Progenitor cell of endocrine pancreas (in vitro differentiated cells): ENCODE data around the gene CASP14. TPM values are rescaled to one million over a fixed set of nuclear protein-coding genes. Genes with fewer than 3 reads are reported as not detected.
"Not testable (repeated sequence)": the region's sequence is repeated elsewhere in the genome, so short reads cannot be mapped to it uniquely, and the experiment has no call there.

Source experiments
- DNase-seq: peaks from one replicate; pipeline ENCODE4 v3.0.0; 2021; ENCODE audit warnings: low spot score; ENCODE audit not compliant: unreplicated experiment
- H3K27ac Mint-ChIP-seq: 2 replicates; pipeline ENCODE4 v1.8.0; 2021; ENCODE audit warnings: mild to moderate bottlenecking, moderate library complexity, mixed read lengths
- H3K27me3 Mint-ChIP-seq: 2 replicates; pipeline ENCODE4 v1.8.0; 2021; ENCODE audit warnings: mixed read lengths
- H3K36me3 Mint-ChIP-seq: 2 replicates; pipeline ENCODE4 v1.8.0; 2022; ENCODE audit warnings: mixed read lengths; ENCODE audit not compliant: insufficient read depth
- H3K4me1 Mint-ChIP-seq: 2 replicates; pipeline ENCODE4 v1.8.0; 2021; ENCODE audit warnings: low read depth, mixed read lengths
- H3K4me3 Mint-ChIP-seq: 2 replicates; pipeline ENCODE4 v1.8.0; 2021; ENCODE audit warnings: low read depth, mild to moderate bottlenecking, moderate library complexity, mixed read lengths
- H3K9me3 Mint-ChIP-seq: 2 replicates; pipeline ENCODE4 v1.8.0; 2021; ENCODE audit warnings: low read depth, mixed read lengths
- total RNA-seq: library from RNA; stranded (reverse); gene quantifications from 2 replicates; pipeline ENCODE4 v1.2.1, GENCODE V29; 2021
- TF ChIP-seq, protein P1 (sequence below): fragments of 200-600 bp; sonication (generic); IDR thresholded peaks from one replicate; pipeline ENCODE4 v1.5.0; 2021; ENCODE audit warnings: antibody characterized with exemption, mild to moderate bottlenecking; ENCODE audit not compliant: unreplicated experiment

The CASP14 gene
- total RNA-seq, 1 donor from 2014 or later = not detected

DNA sequence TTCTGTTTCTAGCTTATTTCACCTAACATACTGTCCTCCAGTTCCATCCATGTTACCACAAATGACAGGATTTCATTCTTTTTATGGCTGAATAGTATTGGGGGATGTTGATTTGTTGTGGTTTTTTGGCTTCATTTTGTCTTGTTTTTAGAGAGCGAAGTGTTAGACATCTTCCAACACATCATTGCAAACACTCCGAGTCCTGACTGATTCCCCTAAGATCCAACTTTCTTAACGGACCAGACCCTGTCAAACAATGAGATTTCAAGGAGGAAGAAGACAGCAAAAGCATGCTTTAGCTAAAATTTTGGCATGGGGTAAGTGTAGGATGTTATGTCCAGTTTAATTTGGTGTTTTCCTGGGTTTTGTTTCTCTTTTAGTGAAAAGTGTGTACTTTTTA is 3.8 kb upstream of the CASP14 start:
- no peaks in the 10 kb centered on the region for H3K4me1 Mint-ChIP-seq
- H3K36me3 Mint-ChIP-seq = no peaks in the 10 kb centered on the region
- TF ChIP-seq, protein P1, sequence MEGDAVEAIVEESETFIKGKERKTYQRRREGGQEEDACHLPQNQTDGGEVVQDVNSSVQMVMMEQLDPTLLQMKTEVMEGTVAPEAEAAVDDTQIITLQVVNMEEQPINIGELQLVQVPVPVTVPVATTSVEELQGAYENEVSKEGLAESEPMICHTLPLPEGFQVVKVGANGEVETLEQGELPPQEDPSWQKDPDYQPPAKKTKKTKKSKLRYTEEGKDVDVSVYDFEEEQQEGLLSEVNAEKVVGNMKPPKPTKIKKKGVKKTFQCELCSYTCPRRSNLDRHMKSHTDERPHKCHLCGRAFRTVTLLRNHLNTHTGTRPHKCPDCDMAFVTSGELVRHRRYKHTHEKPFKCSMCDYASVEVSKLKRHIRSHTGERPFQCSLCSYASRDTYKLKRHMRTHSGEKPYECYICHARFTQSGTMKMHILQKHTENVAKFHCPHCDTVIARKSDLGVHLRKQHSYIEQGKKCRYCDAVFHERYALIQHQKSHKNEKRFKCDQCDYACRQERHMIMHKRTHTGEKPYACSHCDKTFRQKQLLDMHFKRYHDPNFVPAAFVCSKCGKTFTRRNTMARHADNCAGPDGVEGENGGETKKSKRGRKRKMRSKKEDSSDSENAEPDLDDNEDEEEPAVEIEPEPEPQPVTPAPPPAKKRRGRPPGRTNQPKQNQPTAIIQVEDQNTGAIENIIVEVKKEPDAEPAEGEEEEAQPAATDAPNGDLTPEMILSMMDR = no peak
- no peaks in the 10 kb centered on the region for H3K27me3 Mint-ChIP-seq
- no peak overlapping the region for H3K4me3 Mint-ChIP-seq
- DNase-seq = no peak
- H3K9me3 Mint-ChIP-seq = peaks cover 37% of the 10 kb centered on the region
- H3K27ac Mint-ChIP-seq = no peak overlapping the region

DNA sequence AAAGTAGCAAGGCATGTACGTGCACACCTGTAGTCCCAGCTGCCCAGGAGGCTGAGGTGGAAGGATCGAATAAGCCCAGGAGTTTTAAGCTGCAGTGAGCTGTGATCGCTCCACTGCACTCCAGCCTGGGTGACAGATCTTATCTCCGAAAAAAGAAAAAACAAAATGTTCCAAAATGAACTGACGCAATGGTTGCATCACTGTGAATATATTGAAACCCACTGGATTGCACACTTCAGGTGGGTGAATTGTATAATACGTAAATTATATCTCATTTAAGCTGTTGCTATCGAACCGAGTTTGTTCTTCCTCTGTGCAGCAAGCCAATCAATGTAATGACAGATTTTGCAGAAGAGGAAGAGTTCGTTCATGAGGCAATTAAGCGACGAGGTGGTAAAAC is 1.6 kb upstream of the CASP14 start:
- H3K27ac Mint-ChIP-seq = no peak overlapping the region
- no peak for DNase-seq
- TF ChIP-seq, protein P1 = no peak
- no peaks in the 10 kb centered on the region for H3K27me3 Mint-ChIP-seq
- H3K9me3 Mint-ChIP-seq = peaks cover 53% of the 10 kb centered on the region
- H3K4me1 Mint-ChIP-seq = no peaks in the 10 kb centered on the region
- peaks cover 1% of the 10 kb centered on the region for H3K36me3 Mint-ChIP-seq
- no peak overlapping the region for H3K4me3 Mint-ChIP-seq

DNA sequence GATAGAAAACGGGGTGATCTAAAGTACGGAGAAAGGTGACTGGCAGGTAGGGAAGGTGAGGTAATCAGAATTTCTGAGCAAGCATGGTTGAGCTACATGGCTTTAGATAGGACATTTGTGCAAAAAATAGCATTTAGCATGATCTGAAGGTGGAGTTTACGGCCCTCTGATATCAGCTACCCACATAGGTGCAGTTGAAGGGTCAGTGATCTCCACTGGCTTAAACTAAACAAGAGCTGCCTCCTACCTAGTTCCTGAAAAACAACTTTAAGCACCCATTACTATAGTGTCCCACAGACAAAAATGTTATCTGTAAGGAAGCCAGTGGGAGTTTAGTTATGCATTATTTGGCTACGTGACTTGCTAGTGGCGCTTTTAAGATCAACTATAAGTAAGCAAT is 1.2 kb upstream of the CASP14 start:
- Mint-ChIP-seq H3K36me3 (peaks cover 1% of the 10 kb centered on the region), H3K27me3 (no peaks in the 10 kb centered on the region), H3K27ac (no peak overlapping the region), H3K9me3 (peaks cover 53% of the 10 kb centered on the region), H3K4me3 (no peak overlapping the region), H3K4me1 (no peaks in the 10 kb centered on the region)
- TF ChIP-seq, protein P1 = no peak
- no peak for DNase-seq

DNA sequence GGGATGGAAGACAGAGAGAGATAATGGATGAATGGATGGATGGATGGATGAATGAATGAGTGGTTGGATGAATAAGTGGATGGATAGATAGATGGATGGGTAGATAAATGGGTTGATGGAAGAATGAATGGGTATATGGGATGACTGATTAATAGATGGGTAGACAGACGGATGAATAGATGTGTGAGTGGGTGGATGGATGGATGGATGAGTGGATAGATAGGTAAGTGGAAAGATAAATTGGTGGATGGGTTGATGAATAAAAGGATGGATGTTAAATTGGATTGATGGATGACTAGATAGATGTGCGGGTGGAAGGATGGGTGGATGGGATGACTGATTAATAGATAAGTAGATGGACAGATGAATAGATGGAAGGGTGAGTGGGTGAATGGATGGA is 1.4 kb downstream of the CASP14 start:
- no peaks in the 10 kb centered on the region for H3K4me1 Mint-ChIP-seq
- no peak overlapping the region for H3K27ac Mint-ChIP-seq
- no peaks in the 10 kb centered on the region for H3K27me3 Mint-ChIP-seq
- no peak overlapping the region for H3K4me3 Mint-ChIP-seq
- no peak for DNase-seq
- peaks cover 58% of the 10 kb centered on the region for H3K9me3 Mint-ChIP-seq
- peaks cover 1% of the 10 kb centered on the region for H3K36me3 Mint-ChIP-seq
- TF ChIP-seq, protein P1 = no peak

DNA sequence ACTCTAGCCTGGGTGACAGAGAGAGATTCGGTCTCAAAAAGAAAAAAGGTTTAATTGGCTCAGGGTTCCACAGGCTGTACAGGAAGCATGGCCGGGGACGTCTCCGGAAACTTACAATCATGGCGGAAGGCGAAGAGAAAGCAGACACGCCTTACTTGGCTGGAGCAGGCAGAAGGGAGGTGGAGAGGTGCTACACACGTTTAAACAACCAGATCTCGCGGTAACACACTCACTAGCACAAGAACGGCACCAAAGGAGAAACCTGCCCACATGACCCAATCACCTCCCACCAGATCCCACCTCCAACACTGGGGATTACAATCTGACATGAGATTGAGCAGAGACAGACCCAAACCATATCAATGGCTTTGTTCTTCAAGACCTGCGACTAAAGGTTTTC is 12.8 kb downstream of the CASP14 start:
- Mint-ChIP-seq H3K27me3 (no peaks in the 10 kb centered on the region), H3K27ac (no peak overlapping the region), H3K4me3 (no peak overlapping the region), H3K36me3 (no peaks in the 10 kb centered on the region), H3K4me1 (no peaks in the 10 kb centered on the region), H3K9me3 (peaks cover 49% of the 10 kb centered on the region)
- no peak for DNase-seq
- TF ChIP-seq, protein P1 = no peak

DNA sequence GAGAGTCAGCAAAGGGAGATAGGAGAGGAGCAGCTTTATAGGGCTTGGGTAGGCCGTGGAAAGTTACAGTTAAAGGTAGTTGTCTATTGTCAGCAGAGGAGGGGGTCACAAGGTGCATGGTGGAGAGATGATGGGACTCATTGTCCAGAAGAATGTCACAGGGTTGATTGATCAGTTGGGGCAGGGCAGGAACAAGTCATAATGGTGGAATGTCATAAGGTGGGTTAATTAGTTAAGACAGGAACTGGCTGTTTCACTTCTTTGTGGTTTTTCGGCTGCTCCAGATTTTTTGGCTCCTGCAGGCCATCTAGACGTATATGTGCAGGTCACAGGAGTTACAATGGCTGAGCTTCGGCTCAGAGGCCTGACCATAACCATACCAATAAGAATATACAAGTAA is 21.1 kb downstream of the CASP14 start:
- not testable (repeated sequence) for H3K27ac Mint-ChIP-seq, H3K36me3 Mint-ChIP-seq, H3K27me3 Mint-ChIP-seq, H3K4me3 Mint-ChIP-seq, H3K4me1 Mint-ChIP-seq, DNase-seq
- peaks cover 14% of the 10 kb centered on the region for H3K9me3 Mint-ChIP-seq
